Measurements from ENCODE around the gene SEPTIN12.

SEPTIN12 gene

GRCh38 chr16:4783951-4784336 is 4.2 kb downstream of the SEPTIN12 start:
- no peak for DNase-seq

DNA sequence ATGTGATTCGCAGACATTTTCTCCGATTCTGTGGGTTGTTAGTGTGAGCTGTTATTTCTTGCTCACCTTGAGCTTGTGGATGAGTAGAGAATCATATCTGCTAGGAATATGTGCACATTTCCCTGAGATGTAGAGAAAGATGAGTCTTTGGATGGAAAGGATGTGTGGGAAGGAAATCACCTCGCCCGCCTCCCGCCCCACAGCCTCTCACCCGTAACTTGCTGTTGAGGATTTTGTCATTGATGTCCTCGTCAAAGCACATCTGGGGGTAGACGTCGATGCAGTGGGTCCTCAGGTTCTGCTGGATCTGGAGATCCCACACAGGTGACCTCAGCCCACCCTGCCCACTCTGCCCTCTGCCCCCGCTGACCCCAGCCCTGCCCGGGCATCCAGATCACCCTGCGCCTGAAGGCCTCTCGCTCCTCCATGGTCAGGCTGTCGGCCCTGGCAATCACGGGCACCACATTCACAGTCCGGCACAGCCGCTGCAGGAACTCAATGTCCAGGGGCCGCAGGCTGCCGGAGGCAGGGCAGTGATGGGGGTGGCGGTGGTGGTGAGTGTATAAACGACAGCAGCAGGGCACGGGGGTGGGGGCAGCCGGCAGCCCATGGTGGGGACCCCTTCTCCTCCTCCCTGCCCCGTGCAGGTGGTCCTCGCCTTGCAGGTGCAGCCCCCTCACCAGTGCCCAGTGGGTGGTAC is 4.7 kb downstream of the SEPTIN12 start:
- no peak for DNase-seq

- no peak for DNase-seq
These were observed 7.9 kb downstream of the SEPTIN12 start for GRCh38 chr16:4780235-4780634.

GRCh38 chr16:4778050-4778392 is 10.1 kb downstream of the SEPTIN12 start:
- no peak for DNase-seq

DNA sequence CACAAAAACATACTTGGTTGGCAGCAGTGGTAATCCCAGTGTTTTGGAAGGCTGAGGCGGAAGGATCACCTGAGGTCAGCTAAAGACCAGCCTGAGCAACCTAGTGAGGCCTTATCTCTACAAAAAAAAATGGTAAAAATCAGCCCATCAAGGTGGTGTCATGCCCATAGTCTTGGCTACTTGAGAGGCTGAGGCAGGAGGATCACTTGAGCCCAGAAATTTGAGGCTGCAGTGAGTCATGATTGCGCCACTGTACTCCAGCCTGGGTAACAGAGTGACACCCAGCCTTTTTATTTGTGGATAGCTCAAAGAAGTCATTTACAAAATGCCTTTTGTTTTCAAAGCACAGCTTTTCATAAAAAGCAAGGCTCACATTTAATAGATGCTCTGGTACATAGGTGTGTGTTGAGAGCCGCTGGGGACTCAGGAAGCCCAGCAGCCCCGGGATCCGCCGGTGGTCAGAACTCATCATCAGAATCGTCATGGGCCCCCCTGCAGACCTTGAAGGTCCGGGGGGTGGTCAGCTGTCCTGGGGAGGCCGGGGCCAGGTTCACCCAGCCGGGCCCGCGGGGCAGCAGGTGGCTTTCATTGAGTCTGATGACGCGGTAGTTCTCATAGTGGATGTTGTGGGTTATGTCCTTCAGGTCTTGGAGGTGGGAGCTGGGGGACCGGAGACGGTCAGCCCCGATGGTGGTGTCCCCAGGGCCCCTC is 10.7 kb downstream of the SEPTIN12 start:
- DNase-seq: no peak

GRCh38 chr16:4776141-4776705 is 11.9 kb downstream of the SEPTIN12 start:
- DNase-seq: no peak

DNA sequence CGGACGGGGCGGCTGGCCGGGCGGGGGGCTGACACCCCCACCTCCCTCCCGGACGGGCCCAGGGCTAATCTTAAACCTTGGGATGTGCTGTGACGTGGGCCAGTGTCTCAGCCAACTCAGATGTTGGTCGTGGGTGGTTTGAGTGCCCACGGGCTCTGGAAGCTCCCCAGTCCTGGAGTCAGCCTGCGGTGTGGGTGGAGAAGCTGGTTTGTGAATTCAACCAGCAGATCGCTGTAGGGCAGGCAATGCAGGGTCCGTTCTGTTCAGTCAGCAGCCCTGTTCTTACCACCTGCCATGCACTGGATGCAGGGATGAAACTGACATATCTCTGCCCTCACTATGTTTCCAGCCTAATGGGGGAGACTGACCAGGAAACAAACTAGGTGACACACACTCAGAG is 13.1 kb downstream of the SEPTIN12 start:
- no peak for DNase-seq

- no peak for DNase-seq
These were observed 15.8 kb downstream of the SEPTIN12 start for GRCh38 chr16:4772351-4772750.

GRCh38 chr16:4771646-4772045 is 16.5 kb downstream of the SEPTIN12 start:
- no peak for DNase-seq

GRCh38 chr16:4769306-4769638 is 18.9 kb downstream of the SEPTIN12 start:
- DNase-seq: no peak

DNA sequence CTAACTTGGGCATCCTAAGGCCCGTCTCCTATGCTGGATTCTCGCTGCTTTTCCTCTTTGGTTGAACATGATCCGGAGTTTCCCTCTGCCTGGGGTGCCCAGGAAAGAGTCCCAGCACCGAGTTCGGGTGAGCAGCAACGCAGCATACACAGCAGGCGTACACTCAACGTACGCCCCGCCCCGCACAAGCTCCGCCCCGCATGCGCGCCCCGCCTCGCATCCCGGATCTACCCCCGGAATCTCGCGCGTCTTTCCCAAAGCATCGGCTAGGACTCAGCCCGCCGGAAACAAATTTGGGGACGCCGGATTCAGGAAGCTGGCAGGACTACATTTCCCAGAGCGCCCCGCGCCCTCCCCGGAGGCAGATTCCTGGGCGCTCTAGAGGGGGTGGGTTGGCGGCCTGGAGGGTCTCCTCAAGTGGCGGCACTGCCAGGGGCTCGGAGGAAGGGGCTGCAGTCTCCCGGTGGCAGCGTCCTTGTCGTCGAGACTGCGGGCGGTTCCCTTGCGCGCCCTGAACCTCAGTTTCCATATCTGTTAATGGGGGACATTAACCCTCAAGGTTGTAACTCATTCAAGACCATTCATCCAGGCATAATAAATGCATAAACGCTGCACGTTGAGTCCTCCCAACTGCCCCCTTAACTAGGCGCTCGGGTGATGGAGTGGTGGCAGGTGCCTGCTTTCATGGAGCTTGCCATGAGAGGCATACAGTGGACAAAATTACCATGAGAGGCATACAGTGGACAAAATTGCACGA is 19.4 kb downstream of the SEPTIN12 start:
- DNase-seq: peak; percentile 62 to 73

DNA sequence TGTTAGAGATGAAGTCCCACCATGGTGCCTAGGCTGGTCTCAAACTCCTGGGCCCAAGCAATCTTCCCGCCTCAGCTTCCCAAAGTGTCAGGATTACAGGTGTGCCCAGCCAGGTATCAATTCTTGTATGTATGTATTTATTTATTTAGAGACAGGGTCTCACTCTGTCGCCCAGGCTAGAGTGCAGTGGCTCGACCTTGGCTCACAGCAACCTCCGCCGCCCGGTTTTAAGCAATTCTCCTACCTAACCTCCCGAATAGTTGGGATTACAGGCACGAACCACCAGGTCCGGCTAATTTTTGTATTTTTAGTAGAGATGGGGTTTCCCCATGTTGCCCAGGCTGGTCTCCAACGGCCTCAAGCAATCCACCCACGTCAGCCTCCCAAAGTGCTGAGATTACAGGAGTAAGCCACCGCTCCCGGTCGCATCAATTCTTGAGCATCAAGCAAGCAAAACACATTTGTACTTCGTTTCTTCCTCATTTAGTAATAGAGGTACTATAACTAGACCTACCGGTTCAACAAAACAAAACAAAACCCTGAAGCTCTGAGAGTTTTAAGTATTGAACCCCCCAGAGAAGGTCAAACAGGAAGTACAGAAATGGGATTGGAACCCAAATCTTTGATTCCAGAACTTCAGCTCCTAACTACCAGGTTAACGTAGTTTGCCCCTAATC is 20.1 kb downstream of the SEPTIN12 start:
- DNase-seq: no peak

DNA sequence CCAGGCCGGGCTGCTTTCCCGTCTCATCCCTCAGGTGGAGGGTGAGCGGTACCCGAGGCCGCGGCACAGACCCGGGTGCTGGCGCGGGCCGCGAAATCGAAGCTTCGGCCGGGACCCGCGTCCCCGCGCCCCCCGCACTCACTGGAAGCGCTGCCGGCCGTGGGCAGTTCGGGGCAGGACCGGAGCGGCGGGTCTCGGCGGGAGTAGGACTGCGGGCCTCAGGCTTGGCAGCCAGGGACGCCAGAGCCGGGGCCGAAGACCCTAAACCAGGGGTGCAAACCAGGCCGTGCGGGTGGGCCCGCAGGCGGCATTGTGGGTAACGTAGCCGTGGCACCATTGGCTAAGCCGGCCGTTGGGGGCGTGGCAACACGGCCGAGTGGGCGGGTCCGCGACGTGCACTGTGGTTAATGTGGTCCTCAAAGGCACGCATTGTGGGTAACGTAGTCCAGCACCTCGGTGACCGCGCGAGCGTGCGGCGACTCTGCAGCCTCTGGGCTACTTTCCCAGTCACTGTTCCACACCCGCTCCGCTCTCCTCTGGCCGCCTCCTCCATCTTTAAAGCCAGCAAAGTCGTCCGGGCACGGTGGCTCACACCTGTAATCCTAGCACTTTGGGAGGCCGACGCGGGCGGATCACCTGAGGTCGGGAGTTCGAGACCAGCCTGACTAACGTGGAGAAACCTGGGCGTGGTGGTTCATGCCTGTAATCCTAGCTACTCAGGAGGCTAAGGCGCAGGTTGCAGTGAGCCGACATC is 21.1 kb downstream of the SEPTIN12 start, which contains the start of gene ZNF500:
Gene ZNF500, minus strand, starts transcription at position 288 of the 754 bp plus-strand sequence. CDS start 1,184 bp downstream, outside the sequence.
- peak; percentile 70 to 96 for DNase-seq

DNA sequence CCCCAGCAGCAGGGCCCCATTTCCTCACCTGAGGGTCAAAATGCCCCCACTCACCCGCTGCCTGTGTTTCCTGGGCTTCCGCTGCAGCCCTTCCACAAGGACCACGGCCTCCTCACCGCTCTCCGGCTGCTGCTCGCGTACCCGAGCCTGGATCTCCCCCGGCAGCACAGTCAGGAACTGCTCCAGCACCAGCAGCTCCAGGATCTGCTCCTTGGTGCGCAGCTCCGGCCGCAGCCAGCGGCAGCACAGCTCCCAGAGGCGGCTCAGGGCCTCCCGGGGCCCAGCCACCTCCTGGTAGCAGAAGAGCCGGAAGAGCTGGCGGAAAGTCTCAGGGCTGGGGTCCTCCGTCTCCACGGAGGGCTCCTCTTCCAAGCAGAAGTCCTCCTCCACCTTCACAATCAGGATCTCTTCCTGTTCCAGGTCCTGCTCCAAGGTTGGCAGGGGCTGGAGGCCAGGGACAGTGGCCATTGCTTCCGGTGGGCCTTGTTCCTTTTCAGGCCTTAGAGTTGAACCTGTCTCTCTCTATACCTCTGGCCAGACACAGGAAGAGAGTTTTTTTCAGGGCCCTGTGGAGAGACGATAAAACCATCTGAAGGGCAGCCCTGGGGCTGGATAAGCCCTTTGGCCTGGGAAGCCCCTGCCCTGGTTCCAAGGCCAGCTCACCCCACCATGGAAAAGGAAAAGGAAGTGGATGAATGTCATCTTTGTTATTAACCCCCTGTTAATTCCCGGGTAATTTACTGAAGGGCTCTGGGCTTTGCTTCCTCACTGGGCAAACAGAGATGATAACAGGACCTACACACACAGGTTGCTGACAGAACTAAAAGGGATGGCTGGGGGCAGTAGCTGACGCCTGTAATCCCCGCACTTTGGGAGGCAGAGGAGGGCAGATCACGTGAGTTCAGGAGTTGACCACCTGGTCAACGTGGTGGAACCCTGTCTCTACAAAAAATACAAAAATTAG is 22.4 kb downstream of the SEPTIN12 start:
- DNase-seq: no peak

GRCh38 chr16:4763791-4764190 is 24.4 kb downstream of the SEPTIN12 start:
- DNase-seq: no peak

DNA sequence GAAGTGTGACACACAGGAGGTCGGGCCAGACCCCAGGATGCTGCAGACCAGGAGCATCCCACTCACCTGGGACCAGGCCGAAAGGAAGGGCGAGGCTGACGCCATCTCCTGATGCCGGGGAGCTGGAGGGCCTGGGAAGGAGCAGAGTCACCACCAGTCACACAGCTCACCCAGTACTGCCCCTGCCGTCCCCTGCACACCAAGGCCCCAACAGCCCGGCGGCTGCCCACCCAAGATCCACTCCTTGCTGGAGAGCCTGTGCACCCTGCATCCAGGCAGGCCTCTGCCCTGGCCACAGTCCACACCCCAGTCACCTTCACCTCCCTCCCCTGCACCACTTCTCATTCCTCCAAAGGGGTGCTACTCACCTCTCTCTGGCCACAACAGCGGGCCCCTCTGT is 25.9 kb downstream of the SEPTIN12 start:
- DNase-seq: no peak

DNA sequence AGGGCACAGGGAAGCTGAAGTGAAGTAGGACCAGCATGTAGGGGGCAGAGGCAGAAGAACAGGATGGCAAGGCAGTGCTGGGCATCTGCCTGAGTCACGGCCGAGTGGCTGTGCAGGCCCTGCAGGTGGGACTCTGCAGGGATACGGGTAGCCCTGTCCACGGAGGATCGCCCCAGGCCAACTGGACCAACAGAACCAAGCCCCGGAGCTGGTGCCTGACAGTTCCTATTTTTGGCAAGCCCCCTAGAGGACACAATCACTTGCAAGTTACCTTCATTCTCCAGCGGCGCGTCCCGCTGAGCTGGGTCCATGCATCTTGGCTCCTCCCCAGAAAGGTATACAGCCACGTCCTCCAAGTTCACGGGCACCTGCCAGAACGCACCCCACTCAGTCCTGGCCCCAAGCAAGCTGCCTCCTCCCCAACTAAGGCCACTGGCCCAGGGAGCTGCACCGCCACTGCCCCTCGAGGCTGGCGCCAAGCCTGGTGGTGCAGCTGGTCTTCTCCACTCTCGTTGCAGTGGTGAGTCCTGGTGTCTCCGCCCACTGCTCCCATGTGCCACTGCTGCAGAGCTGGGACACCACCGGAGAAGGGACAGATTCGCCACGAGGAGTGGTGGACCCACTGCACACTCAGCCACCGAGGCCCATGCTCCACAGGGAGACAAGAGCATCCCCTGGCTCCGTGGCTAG is 27.8 kb downstream of the SEPTIN12 start:
- no peak for DNase-seq

GRCh38 chr16:4755687-4756086 is 32.5 kb downstream of the SEPTIN12 start:
- no peak for DNase-seq

DNA sequence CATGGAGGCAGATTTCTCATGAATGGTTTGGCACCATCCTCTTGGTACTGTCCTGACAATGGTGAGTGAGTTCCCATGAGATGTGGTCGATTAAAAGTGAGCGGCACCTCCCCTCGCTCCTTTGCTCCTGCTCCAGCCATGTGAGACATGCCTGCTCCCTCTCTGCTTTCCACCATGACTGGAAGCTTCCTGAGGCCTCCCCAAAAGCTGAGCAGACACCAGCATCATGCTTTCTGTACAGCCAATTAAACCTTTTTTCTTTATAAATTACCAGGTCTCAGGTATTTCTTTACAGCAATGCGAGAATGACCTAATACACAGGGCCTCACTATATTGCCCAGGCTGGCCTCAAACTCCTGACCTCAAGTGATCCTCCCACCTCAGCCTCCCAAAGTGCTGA is 33.3 kb downstream of the SEPTIN12 start:
- DNase-seq: no peak

DNA sequence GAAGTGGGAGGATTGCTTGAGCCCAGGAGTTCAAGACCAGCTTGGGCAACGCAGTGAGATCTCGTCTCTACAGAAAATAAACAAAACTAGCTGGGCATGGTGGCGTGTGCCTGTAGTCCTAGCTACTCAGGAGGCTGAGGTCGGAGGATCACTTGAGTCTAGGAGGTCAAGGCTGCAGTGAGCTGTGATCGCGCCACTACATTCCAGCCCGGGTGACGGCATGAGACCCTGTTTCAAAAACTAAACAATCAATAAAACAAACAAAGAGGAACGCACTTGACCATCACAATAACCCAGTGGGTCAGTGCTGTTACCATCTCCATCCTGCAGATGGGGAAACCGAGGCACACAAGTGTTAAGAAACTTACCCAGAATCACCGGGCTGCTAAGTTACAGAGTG is 34.9 kb downstream of the SEPTIN12 start:
- no peak for DNase-seq

Measured in cerebellar nuclear complex (tissue), 1 donor.